ENCODE measurements around the gene PBX1.

The PBX1 gene

DNA sequence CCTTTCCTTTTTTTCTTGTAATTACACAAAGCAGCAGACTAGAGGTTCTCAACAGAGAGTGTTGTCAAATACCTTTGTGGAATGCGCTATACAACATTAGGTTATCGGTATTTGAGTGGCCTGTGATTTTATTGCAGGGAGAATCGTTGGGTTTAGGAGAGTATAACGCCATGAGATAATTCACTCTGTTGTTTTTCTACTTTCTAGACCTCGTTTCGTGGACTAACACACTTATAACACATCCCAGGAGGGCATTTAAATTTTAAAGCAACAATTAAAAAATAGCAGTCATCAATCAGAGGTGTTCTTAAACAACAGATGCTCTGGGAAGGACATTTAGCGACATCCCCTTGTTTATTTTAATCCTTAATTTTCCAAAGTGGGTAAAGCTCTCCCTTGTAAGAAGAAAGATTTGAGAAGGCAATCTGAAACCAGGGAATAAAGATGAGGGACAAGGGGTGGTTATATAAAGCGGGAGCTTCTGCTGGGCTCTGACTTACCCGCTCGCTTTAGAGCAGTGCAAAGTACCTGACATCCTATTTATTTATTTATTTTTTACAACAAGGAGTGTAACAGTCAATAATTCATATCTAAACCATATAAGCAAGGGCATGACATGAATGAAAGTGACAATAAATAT, 4.9 kb downstream of the PBX1 start:
- no peak for DNase-seq (ENCODE audit: low read depth in 2 of 2)

DNA sequence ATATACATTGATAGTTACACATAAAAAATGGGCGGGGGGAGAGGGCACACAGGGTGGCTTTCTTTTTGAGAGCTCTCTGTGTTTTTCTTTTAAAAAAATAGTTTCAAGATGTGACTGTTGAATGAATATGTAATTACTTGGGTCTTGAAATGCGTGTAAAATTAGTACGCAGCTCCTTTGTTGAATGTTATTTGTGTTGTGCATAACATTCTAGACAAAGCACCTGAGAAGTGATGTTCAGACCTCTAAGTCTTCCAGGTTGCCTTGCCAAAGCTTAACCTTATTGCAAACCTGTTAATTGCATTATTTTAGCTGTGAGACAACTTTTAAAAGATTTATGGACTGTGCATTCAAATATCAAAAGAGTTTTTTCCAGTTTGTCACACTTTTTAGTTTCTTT, 5.4 kb downstream of the PBX1 start:
- DNase-seq (ENCODE audit: low read depth in 2 of 2), result no peak

DNA sequence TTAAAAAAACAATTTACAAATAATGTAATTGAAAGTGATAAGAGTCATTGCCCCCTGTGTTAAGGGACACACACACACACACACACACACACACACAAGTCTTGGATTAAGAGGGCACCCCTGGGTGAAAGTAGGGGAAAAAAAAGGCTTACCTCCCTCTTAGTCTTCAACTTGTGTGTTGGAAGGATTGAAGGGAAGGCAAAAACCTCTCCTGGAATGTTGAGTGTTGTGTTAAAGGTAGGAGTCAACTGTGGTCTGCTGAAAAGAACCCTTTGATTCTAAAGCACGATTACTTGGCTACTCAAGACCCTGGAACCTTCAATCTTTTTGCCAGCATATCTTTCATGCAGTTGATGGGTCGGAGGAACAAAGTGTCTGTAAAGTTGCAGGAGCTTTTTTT, 6.4 kb downstream of the PBX1 start:
- no peak for DNase-seq (ENCODE audit: low read depth in 2 of 2)

DNA sequence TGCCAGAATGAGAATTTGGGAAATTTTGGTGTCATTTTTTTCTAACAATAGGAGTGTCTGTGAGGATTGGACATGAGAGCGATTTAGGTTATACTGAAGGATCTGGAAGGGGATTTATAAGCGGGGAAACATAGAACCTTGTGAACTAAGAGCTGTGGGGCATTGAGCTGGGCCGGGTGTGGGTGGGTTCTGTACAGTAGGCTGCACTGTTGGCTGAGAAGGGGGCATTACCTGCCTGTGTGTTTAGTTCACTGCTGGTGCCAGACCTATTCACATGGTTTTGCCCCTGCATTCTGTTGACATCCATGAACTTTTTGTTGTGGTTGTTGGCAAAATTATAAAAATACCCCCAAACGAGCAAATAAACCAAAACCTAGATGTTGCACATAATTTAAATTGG, 8.8 kb downstream of the PBX1 start:
- no peak for DNase-seq (ENCODE audit: low read depth in 2 of 2)

DNA sequence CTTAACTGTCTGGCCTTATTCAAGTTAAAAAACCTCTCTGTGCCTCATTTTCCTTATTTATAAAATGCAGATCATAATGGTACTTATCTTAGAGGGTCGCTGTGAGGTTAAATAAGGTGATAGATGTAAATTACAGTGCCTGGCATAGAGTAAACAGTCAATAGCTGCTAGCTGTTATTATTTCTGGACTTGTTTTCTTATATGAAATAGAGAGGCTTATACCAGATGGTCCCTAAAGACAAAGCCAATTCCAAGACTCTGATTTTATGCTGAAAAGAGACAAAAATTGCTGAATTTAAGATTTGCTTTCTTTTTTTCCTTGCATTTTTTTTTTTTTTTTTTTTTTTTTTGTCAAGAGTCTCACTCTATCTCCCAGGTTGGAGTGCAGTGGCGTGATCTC, 10.3 kb downstream of the PBX1 start:
- no peak for DNase-seq (ENCODE audit: low read depth in 2 of 2)

DNA sequence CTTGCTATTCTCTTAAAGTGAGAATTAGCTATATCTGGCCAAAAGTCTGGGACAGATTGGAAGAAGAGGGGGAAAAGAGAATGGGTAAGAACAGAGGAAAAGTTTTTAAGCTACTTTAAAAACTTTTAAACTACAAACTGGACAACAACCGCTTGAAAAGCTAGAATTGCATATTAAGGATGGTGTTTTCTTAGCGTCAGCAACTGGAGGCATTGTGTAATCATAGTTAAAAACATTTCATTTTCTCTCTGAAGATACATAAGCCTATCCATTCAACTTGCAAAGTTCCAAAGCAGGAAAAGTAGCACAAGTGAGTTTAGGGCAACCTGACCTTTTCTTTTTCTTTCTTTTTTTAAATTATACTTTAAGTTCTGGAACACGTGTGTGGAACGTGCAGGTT, 10.9 kb downstream of the PBX1 start:
- no peak for DNase-seq (ENCODE audit: low read depth in 2 of 2)

DNA sequence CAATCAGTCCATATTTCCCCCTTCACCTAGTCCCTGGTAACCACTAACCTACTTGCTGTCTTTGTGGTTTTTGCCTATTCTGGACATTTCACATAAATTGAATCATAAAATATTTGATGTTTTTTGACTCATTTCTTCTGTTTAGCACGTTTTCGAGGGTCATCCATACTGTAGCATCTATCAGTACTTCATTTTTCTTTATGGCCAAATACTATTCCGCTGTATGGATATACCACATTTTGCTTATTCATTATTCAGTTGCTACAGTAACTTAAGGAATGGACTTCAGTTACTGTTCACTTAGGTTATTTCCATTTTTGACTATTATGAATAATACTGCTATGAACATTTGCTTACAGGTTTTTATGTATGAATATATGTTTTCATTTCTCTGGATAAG, 12.3 kb downstream of the PBX1 start:
- DNase-seq (ENCODE audit: low read depth in 2 of 2), result no peak

DNA sequence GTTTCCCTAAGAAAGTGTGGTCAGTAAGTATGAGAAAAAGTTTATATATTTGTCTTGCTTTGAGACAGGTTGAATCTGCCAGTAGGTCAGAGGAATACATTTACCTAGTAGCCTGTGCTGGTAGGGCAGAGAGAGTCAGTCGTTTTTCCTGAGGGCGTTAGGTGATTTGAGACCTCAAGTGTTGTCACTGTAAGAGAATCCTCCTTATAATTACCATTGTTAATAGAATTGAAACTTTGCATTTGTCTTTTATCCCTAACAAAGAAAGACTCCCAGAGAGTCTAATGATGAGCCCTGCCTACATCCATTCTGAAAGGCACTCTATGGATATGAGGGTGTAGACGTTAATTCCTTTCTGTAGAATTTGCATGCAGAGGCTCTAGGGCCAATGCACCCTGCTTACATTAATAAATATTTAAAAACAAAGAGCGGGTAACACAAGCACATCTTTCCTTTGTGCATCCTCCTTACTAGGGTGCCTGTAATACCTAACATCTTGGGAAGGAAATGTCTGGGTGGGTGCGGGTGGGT, 16.4 kb downstream of the PBX1 start:
- DNase-seq (ENCODE audit: low read depth in 2 of 2), result no peak

DNA sequence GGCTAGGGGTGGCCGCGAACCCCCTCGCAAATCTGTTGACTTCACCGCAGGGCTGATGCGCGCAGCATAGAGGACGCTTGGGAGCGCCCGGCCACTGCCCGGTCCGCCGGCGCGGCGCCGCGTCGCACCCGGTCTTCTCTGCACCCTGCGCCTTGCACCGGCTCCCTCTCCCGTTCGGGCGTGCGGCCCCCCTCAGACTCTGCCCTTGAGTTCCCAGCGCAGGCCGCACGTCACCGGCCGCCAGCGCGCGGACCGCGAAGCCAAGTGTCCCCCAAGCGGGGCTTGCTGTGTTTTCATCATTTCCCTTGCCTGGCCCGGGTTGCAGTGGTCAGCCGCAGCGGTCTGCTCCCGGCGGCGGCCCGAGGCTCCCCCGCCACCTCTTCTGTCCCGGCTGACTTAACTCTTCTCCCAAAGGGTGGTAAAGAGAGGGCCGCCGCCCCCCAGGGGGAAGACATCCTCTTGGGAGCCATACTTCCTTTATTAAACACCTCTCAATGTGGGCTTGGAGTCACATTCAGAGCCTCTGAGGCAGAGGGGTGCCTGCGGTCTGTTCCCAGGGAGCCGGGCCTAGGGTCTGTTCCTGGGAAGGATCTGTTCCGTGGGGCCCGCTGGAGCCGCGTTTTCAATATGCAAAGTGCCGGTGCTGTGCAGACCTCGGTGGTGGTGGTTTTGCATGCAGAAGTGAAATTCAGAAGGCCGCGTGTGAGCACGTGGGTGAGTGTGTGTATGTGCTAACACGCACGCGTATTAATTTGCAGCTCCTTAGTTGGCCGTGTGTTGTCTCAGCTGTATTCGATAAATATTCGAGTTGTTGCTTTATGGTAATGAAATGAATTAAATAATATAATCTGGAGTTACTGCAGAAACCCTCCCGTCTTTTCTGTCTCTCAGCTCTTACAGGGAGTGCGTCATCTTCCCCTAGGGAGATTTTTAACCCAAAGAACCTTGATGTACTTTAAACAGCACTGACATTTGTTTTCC, 17.6 kb downstream of the PBX1 start:
- DNase-seq (ENCODE audit: low read depth in 2 of 2), result no peak

DNA sequence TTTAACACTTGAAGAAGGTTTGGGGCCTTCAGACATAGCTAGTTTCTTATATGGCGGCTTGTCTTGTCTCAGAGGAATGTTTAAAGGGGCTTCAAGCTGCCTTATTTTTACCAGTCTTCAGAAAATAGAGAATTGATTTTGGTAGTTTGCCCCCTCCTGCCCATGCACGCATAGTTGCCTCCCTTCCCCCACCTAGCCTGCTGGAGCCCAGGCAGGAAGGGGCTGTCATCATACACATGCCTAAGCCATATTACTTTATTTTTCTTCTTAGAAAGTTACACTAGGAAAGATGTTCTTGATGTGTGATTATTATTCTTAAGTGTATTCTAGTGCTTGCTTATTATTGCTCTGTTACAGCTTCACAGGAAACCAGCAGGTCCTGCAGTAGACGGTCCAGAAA, 18.3 kb downstream of the PBX1 start:
- no peak for DNase-seq (ENCODE audit: low read depth in 2 of 2)

DNA sequence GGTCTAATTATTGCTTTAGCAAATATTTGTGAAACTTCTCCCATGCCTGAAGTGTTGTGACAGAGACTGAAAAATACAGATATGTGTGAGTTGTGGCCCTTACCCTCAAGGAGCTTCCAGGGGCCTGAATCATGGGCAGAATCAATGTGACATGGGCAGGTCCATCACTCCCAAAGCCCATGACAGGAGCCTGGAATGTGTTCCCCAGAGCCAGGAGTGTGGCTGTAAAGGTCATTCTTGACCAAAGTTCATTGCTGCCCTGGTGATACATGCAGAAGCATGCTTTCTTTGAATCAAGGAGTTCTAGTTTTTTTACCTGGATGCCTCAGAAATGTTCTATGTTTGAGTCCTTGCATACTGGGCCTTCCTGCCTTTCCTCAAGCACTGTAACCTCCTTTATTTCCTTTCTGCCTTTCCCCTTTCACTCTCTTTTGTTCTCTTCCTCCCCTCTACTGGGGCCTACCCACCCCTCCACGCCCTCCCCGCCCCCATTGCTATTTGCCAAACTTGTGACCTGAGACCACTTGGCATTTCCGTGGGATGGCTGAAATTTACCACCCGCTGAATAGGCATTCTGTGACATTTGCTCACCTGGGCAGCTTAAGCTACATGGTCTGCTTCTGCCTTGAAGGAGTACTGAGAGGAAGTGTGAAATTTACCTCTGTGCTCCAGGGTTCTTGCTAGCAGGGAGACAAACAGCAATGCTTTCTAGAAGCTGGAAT, 19.7 kb downstream of the PBX1 start:
- DNase-seq (ENCODE audit: low read depth in 2 of 2), result no peak

DNA sequence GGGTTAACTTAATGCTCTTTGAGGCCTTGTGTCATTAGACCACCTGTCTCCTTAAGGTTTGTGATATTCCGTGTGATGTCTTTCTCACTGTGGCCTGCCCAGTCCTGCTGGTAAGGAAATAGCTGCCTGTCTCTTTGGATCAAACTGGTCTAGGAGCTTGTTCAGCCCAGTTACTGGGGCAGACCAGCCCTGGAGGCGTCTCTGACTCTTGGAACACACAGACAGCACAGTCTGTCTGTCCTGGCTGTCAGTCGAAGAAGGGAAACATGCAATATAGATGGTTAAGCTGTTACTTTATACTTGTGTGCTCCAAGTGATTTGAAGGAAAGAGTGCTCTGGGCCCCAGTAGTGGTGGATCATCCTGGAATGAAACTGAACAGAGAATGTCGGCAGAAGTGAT, 20.4 kb downstream of the PBX1 start:
- no peak for DNase-seq (ENCODE audit: low read depth in 2 of 2)

DNA sequence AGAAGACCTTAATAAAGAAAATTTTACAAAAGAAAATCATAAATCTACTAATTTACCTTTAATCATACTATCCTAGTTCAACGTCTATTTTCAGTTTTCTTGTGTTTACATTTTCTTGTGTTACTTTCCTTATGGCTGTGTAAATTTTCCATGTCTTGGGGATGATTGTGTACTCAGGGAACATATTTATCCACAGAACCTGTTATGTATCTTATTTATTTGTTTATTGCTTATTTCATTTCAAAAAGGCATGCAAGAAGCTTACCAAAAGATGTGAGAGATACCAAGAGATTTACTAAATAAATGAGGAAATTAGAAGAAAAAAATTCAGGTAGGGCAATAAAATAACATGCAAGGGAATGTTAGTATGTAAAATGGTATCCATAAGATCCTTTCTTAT, 22.8 kb downstream of the PBX1 start:
- no peak for DNase-seq (ENCODE audit: low read depth in 2 of 2)

DNA sequence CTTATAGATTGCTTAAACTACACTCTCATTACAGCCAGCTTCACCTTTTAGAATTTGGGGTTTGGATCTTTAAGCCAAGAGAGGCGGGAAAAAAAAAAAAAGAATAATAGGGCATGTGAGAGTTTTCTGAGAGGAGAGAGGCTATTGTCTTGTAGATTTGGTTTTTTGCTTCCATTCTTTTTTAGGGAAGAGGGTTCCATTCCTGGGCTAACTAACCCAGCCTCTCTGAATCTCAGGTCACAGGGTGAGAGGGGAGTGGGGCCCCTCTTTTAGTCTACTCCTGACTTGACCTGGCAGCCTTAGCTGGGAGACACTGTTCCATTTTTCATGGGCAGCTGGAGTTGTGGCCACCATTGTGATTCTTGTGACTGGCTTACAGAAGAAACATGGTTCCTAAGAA, 24.2 kb downstream of the PBX1 start:
- DNase-seq (ENCODE audit: low read depth in 2 of 2), result no peak

DNA sequence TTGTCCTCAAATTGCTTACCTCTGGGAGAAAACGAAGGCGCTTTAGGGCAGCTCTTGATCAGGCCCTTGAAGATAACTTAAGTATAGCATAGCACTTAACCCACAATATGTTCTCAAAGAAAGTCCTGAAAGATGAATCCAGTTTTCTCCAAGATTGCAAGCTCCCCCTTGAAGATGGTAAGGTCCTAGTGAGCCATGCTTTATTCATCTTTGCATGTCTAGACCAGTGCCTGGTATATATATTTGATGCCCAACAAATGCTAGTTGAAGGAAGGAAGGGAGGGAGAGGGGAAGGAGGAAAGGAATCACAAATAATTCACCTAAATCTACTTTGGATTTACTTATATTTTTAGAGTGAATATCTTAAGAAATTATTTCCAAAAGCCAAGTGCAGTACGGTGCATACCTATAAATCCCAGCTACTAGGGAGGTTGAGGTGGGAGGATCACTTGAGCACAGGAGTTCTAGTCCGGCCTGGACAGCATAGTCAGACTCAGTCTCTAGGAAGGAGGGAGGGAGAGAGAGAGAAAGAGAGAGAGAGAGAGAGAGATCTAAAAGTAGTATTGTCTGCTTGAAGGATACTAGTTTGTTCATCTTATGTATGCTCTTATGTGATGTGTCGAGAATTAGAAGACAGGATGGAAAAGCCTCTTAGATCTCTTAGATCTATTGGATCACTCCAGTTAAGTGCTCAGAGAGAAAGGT, 25.0 kb downstream of the PBX1 start:
- DNase-seq (ENCODE audit: low read depth in 2 of 2), result no peak

DNA sequence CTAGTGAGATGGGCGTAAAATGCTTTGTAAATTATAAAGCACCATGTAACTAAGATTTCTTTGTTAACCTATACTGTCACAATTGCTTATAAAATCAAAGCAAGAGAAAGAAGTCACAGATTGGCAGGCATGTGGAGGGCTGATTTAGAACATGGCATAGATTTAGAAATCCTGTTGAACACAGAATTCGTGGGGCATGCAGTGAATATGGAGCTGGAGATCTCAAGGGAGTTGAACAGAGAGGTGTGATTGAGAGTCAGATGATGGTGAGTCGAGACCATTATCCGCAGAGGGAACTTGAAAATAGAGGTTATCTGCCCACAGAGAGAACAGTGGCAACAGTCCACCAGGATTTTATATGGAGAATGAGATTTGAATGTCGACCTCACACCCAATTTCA, 27.6 kb downstream of the PBX1 start:
- DNase-seq (ENCODE audit: low read depth in 2 of 2), result no peak

DNA sequence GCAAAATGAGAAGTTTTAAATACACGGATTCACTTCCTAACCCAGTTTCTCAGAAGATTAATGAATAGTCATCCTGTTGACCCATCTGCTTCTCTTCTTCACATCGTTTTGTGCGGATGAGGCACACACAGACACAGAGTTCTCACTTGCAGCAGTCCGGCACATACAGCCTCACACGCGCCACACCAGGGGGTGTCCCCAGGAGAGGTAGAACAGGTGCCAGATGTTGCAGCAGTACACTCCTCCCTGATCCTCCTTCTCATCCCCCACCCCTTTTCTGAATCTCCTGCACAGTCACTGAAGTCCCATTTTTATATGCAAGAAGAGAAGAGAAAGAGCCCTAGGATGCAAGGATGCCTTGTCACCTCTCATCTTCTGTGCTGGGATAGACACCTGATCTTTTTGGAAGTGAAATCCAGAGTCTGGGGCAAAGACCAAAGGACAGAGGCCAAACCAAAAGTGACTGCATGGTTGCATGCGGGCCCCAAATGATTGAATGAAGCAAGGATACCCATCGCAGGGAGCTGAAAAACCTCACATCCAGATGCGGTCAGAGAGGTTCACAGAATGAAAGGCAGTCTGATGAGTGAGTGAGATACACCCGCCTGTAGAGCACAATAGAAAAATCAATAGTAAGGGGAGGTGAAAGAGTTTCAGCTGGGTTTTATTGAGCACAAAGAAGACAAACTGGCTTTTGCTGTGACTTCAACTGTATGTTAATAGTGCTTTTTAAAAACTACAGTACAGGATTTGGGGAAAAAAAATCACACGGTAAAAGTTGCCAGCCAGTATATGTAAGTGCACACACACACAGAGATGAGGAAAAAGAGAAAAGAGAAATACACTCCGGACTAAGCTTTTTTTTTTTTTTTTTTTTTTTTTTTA, 28.9 kb downstream of the PBX1 start:
- no peak for DNase-seq (ENCODE audit: low read depth in 2 of 2)

DNA sequence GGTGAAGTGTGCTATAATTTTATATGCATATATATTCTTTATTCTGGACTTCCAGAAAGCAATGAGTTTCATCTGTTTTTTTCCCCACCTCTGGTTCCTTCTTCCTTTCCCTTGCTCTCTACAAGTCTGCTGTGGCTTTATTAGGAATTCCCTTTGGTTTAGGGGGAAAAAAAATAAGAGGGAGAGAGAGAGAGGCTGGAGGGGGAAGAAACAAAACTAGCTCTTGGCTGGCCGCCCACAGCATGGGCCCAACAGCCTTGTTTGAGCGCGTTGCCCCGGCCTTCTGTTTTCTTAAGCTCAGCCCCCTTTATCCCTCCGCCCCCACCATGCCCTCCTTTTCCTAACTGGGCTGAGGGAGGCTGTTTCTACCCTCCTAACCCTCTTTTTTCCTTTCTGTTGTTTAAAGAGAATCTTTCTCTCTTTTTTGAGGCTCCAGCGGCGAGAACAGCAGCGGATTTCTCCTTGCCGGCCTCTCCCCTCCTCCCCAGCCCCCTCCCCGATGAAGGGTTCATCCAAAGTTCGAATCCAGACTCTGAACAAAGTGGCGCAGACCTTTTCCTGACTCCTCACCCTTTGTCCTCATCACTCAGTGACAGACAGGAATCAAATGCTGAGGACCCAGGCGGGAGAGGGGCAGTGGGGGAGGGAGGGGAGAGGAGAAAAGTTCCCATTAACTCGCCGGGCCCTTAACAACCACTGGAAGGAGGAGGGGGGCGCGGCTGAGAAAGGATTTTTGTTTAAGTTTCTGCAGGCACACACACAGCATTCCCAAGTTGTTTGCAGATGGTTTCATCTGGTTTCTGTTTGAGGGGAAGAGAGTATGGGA, 29.7 kb downstream of the PBX1 start:
- no peak for DNase-seq (ENCODE audit: low read depth in 2 of 2)

DNA sequence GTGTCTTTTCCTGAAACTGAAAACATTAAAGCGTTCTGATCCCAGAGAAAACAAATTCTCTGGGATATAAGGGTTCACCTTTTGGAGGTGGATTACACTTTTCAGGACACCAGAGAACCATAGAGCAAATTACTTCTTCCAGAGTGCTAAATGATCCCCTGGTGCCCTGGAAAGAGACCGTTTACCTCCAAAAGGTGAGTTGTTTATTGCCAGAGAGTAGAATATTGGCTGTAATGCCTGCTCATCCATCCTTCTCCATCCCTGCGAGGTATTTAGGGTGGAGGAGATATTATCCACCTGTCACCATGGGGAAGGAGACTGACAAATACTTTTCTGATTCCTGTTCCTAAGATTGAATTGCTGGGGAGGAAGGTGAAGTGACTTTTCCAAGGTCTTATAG, 30.4 kb downstream of the PBX1 start:
- no peak for DNase-seq (ENCODE audit: low read depth in 2 of 2)

DNA sequence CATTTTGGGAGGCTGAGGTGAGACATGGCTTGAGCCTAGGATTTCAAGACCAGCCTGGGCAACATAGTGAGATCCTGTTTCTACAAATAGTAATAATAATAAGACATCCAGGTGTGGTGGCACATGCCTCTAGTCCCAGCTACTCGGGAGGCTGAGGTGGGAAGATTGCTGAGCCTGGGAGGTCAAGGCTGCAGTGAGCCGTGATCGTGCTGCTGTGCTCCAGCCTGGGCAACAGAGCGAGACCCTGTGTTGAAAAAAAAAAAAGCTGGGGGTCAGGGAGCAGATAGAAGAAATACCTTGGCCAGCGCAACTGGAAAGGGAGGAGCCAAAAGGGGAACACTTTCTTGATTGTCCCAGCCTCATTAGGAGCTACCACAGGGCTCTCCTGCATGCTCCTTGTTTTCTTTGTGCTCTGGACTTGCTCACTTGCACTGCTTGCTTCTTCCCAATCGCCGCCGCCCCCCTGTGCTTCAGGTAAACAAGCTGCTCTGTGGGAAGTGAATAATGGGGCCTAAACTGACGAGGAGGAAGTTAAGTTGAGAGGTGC, 31.1 kb downstream of the PBX1 start:
- DNase-seq (ENCODE audit: low read depth in 2 of 2), result no peak
